Jurkat, Clone E6-1 (cell line): ENCODE data around the gene ZBTB18. TPM values are rescaled to one million over a fixed set of nuclear protein-coding genes. Genes with fewer than 3 reads are reported as not detected.
"Not testable (repeated sequence)": the region's sequence is repeated elsewhere in the genome, so short reads cannot be mapped to it uniquely, and the experiment has no call there.

Source experiments
- DNase-seq: peaks from one replicate; pipeline ENCODE4 v3.0.0-alpha.2; 2011; ENCODE audit warnings: low read depth, low spot score
- H3K4me3 ChIP-seq: 2 replicates; pipeline ENCODE4 v1.5.1; 2011; ENCODE audit warnings: mild to moderate bottlenecking, low read length, control low read depth, moderate library complexity
- polyA plus RNA-seq: library from polyadenylated mRNA; unstranded; fragments of >200 nt; gene quantifications from one replicate; pipeline ENCODE4 v1.2.1, GENCODE V29; 2012; ENCODE audit warnings: missing spikeins; ENCODE audit not compliant: insufficient read length, insufficient read depth

The ZBTB18 gene
- 10.9 TPM for polyA plus RNA-seq

DNA sequence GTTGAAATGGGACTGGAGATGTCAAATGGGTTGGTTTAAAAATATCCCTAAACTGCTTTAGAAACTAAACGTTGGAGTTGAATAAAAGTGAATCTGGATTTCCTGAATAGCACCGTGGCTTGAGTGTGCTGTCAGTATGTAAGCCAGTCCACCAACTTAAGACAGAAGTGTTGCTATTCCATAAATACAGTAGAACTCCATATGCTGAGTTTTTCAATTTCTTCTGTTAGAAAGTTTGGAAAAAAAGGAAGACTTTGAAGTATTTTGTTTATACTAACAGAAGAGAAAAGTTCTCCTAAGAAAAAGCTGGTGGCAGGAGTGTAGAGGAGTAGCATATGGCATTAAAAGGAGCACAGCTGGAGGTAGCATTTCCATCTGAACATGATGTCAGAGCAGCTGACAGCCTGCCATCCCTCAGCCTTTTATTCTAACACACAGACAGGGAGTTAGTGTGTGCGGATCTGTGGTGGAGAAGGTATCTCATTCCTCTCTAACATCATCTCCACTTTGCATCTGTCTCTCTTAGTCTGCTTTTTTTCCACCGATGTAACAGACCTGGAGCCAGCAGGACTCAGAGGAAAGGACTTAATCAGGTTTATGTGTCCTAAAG, at the start of gene ZBTB18:
Gene ZBTB18 (plus strand): TSS at position 449 of the 610 bp plus-strand sequence. CDS start 149 bp downstream, at position 598.
- H3K4me3 ChIP-seq = no peak within 1 kb of the TSS; the same call in 1 of the 2 replicates
- peak; percentile 28 for DNase-seq

DNA sequence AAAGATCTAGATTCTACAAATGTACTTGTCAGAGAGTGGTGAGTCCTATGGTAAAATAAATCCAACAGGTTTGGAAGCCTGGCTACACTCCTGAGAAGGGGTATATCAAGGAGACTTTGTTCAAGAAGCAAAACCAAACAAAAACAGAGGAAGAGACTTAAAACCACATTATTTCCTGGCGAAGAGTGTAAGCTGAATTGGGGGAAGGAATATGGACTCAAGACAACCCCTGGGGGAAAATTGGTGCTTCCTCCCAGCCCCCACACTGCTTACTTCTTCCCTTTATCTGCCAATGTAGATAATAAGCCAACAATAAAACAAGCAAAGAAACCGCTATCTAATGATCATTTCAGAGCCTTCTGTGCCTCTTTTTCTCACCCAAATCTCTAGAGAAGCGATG, 48.4 kb upstream of the ZBTB18 start:
- DNase-seq = peak; percentile 73
- H3K4me3 ChIP-seq = no peak overlapping the region

DNA sequence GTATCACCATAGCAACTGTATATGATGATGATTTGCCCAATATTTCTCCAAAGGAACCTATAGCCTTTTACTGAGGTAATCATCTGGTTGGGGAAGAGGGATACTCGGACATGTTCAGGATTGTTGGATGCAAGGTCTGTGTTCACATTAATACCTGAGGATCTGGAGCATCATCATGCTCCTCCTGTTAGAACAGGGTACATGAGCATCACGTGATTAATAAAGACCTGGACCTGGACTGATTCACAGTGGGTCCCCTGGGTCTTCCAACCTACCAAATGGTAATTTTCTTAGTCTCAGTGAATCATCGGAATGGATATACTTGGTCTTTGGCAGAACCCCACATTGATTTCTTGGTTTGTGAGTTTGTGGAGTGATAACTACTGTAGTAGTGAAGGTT, 45.6 kb upstream of the ZBTB18 start:
- no peak for DNase-seq

DNA sequence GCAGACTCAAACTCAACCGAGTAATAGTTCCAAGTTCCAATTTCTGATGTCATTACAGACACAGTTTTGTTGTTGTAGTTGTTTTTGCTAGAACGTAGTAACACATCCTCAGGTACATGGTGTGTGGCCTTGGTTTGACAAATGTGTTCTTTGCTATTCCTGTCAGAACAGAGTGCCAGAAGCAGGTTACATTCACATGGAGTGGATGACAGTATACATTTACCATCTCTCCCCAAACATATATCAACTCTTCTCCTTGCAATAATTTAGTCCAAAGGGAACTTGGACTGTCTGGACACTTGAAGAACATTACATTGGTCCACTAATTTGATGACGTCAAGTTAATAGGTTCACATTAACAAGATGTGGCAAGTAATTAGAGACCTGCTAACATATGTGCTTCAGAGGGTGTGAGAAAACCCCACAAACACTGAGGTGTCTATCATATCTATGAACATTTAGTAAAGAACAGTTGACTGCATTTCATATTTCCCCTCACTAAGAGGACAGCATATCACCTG, 44.6 kb upstream of the ZBTB18 start:
- no peak for DNase-seq
- no peak overlapping the region for H3K4me3 ChIP-seq

More for the DNA sequence above, 45.6 kb upstream of the ZBTB18 start:
- H3K4me3 ChIP-seq = no peak overlapping the region

DNA sequence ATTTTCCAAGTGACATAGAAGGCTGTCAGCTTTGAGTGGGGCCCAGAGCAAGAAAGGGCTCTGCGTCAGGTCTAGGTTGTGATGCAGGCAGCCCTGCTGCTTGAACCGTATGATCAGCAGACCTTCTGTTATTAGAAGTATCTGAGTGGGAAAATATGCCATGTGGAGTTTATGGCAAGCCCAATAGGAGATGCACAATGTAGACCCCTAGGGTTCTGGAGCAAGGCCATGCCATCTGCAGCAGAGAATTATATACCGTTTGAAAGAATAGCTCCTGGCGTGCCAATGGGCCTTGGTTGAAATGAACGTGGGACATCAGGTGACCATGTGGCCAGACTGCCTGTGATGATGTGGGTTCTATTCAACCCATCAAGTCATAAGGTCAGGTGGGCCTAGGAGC, 44.1 kb upstream of the ZBTB18 start:
- no peak overlapping the region for H3K4me3 ChIP-seq
- DNase-seq = no peak

DNA sequence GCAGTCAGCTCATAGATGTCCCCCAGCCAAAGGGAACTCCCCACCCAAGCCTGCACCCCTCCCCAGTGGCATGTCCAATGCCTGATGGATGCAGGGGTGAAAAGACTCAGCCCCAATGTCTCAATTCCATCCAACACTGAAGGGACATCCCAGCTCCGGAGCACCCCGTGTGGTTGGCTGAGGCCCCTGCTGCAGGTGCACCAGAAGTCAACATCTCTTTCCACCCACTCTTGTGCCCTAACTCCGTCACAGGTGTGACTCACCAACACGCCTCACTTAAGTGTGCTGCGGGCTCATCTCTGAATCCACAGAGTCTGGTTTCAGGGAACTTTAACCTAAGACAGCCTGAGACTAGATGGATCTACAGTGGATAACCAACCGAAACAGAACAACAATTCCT, 40.9 kb upstream of the ZBTB18 start:
- no peak overlapping the region for H3K4me3 ChIP-seq
- DNase-seq = no peak

DNA sequence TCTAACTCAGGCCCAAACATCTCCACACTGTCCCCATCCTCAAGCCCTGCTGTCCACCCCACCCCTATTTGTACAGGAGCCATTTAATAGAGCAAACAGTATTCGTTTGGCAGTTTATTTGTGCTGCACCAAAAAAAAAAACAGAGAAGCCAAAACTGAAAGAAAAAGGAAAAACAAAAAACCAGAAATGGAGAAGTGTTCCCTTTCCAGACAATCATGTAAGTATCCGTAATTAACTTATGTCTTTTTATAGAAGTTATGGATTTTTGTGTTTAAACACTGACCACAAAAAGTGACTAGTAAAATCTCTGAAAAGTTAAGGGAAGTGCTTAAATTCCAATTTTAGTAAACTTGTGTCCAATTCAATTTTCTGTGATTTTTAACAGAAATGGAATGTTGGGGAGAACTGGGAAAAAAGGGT, 40.4 kb upstream of the ZBTB18 start:
- no peak for DNase-seq

DNA sequence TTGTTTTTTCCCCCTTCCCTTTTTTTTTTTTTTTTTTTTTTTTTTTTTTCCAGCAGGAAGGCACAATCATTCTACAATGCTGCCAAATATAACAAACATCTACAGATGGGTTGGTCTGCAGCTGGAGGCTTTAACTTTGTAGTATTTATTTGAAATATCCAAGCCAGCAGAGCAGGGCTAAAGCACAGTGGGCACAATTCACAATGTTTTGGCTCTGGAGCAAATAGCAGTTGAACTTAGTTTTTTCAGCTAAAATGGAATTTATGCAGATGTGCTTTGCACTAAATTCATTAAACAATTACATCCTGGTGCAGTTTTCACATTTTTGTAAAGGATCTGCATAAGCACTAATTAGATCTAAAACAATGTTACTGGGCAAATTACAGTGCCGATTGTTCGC, 39.8 kb upstream of the ZBTB18 start:
- DNase-seq = no peak
- no peak overlapping the region for H3K4me3 ChIP-seq

More for the DNA sequence above, 40.4 kb upstream of the ZBTB18 start:
- H3K4me3 ChIP-seq = no peak overlapping the region

DNA sequence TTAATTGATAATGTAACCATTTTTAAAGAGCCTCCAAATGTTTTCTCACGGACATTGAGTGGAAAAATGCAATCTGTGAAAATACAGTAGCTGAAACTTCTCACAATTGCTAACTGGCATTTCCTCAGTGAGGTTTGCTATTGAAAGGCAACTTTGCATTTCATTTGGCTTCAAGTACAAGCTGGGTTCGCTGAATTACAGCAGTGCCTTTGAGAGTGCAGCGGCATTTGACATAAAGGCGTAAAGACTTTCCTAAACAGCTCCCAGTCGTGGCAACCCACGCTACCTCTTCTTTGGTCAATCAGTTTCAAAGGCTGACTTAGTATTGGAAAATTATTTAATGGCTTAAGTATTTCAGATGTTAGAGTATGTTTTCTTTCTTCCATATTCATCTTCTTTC, 39.3 kb upstream of the ZBTB18 start:
- DNase-seq = no peak
- H3K4me3 ChIP-seq = no peak overlapping the region

DNA sequence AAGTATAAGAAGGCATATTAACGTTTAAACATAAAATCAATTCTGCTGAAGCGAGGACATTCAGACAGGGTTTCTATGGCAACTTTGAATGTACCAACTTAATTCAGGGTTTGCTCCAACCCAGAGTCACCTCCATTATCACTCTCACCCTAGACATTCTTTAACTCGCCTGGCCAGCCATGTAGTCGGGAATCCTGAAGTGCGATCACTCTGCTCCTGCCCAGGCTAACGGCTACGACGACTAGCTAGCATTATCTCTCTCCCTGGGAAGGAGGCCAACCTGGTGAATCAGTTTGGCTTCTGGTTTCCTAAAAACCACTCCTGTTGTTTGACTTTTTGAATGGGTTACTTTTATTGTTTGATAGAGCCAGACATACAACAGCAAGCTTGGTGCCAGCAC, 38.9 kb upstream of the ZBTB18 start:
- DNase-seq = no peak
- H3K4me3 ChIP-seq = no peak overlapping the region

DNA sequence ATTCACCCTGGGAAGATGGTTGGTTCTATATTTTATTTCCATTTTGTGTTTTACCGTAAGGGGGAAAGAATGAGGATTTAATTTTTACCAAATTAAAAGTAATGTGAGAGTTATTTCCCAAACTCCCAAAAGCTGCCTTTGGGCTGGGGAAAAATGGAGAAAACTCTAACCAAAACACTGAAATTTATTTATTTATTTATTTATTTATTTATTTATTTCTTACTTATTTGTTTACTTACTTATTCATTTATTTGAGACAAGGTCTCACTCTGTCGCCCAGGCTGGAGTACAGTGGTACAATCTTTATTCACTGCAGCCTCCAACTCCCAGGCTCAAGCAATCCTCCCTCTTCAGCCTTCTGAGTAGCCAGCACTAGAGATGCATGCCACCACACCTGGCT, 38.0 kb upstream of the ZBTB18 start:
- no peak overlapping the region for H3K4me3 ChIP-seq
- no peak for DNase-seq

DNA sequence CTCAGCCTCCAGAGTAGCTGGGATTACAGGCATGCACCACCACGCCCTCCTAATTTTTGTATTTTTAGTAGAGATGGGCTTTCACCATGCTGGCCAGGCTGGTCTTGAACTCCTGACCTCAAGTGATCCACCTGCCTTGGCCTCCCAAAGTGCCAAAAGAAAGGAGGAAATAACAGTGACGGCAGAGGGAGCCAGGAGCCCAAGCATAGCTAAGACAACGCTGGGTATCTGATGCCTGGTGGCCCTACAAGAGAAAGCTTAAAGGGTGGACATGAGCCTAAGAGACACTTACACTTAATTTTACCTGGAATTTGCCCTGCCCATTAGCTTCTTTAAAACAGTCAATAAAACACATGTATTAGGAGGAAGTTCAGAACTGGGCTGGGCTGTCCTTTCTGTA, 36.2 kb upstream of the ZBTB18 start:
- DNase-seq = not testable (repeated sequence)

DNA sequence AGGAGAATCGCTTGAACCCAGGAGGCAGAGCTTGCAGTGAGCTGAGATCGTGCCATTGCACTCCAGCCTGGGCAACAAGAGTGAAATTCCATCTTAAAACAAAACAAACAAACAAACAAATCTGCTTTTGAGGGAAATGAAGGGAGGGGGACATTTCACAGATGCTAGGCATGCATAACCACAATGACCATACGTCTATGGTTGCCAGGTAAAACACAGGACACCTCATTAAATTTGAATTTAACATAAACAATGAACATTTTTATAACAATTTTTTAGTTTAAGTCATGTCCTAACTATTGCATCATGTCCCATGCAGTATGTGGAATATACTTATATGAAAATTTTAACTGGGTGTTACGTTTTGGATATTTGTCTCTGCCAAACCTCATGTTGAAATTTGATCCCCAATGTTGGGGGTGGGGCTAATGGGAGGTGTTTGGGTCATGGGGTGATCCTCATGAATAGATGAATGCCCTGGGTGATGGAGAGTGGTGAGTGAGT, 31.0 kb upstream of the ZBTB18 start:
- no peak for DNase-seq
- no peak overlapping the region for H3K4me3 ChIP-seq

More for the DNA sequence above, 36.2 kb upstream of the ZBTB18 start:
- H3K4me3 ChIP-seq = not testable (repeated sequence)

DNA sequence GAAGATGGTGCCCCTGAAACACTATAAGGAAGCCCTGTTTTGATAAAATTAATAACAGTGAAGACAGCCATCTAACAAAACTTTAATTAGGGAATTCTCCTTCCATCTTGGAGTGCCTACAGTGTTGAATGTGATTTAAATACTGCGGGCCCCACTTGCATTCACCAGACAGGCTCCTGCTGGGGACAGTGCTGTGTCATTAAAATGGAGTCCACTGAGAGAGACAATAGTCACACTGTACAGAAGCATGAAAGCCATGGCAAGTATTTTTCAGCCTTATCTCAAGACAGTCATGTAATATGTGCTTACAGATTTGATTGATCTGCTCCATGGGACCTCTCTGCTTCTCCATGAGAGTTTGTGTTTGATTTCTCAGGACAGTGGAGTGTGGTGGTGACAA, 29.7 kb upstream of the ZBTB18 start:
- no peak for DNase-seq
- no peak overlapping the region for H3K4me3 ChIP-seq

DNA sequence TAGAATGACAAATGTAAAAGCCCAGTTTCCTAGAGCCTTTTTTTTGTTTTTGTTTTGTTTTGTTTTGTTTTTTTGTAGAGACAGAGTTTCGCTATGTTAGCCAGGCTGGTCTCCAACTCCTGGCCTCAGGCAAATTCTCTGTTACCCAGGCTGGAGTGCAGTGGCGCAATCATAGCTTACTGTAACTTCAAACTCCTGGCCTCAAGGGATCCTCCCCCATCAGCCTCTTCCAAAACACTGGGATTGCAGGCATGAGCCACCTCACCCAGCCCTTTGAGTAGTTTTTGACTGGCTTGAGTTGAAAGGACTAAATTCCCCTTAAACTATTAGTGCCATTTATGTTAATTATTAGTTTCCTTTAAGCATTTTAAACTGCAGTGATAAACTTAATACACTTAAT, 28.8 kb upstream of the ZBTB18 start:
- no peak overlapping the region for H3K4me3 ChIP-seq
- no peak for DNase-seq

DNA sequence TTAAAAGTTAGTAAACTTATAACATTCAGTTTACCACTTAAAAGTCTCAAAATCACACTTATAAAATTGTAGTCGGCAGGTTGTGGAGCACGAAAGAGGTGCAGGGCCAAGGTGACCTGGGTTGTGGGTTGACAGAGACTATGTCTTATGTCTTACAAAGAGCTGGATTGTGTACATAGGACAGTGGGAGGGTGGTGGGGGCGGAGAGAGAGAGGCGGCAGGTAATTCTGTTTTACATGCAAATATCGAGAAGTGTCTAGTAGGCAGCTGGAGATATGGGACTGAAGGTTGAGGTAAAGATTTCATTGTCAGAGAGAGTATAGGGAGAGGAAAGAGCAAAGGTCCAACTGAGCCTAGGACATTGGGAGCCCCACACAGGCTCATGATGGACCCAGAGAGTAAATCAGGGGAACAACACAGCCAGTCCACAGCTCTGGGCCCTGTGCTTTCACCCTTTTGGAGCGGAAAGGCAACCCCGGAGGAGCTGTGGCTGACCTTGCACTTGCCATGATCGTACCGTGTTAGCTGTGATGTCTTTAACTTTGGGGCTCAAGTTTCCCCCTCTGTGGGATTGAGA, 28.1 kb upstream of the ZBTB18 start:
- no peak overlapping the region for H3K4me3 ChIP-seq
- DNase-seq = no peak

DNA sequence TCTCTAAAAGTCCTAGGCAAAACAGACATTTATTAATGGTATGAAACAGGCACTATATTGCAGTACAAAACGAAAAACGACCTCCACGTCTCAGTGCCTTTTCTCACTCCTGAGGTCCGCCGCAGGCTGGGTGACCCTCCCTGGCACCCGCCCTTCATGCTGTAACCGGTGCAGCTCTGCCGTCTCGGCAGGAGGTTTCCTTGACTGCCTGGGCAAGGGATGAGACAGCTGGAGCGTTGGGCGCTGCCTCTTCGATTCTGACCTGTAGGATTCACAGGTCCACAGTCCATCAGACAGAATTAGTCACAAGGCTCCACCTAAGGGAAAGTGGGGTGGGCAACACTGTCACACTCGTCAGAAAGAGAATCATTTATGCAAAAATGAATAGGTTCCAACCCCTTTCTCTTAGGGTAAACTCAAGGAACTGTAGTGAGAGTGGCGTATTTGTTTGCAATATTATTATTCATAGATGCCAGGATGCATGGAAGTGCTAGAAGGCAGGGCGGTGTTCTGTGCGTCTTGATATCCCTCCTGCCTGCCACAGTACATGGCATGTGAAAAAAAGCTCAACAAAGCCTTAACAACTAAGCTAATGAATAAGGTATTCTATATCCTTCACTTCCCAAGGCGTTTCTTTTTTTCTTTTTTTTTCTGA, 23.5 kb upstream of the ZBTB18 start:
- H3K4me3 ChIP-seq = no peak overlapping the region
- DNase-seq = no peak

DNA sequence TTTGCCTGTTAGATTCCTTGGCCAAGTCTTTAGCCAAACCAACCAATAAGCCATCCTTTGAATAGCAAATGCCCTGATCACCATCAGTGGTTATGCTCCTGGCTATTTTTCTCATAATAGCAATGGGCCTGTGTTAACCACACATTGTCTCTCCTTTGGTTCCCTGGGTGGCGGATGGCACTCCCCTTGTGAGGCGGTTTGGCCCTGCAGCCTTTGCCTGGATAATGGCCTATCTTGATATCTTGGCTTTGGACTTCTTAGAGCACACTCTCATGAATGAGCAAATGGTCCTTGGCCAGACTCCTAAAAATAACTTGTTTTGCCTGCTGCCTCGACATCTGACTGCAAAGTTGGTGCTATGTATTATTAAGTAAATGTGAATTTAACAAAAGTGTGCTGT, 22.4 kb upstream of the ZBTB18 start:
- DNase-seq = no peak
- H3K4me3 ChIP-seq = no peak overlapping the region

DNA sequence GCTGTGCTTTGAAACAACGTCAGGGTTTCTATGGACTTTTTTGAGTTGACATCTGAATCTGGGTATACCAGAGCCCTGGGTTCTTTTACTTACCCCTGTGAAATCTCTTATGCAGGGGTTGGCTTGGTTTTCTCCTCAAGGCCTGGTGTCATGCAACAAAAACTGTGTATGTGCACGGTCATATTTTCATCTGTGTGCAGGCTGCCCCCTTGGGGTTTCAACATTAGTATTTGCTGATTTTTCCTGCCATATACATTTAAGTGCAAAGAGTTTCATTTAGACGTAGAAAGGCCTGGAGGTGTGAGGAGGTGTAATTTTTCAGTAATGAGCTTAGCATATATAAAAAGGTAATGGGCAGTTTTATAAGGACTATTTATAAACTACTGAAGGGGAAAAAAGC, 22.0 kb upstream of the ZBTB18 start:
- DNase-seq = no peak
- H3K4me3 ChIP-seq = no peak overlapping the region

DNA sequence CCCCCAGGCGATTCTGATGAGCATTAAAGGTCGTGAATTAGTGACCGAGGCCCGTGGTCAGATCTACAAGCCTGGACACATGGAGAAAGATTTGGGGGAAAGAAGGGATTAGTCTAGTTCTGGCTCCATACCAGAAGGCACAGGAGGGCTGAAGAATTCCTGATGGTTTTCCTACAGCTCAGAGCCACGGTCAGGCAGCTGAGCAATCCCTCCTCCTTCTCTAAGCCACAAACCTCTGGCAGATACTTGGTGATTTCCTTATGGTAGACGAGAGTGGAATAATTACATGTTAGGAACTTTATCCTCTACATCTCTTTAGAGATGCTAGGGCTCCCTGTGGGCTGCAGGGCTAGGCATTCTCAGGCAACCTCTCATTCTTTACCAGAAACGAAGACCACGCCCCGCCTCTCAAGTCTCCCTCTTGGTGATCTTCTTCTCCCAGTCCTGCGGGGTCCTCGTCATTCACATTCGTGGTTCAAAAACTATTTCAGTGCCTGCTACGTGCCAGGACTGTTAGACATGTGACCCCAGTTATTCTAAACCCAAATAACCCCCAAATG, 20.5 kb upstream of the ZBTB18 start:
- no peak overlapping the region for H3K4me3 ChIP-seq
- DNase-seq = no peak
